Measurements from ENCODE around the gene RSPH1.
A peak's percentile ranks its signal among the peaks of the same experiment; 100 is the strongest.

RSPH1 gene

DNA sequence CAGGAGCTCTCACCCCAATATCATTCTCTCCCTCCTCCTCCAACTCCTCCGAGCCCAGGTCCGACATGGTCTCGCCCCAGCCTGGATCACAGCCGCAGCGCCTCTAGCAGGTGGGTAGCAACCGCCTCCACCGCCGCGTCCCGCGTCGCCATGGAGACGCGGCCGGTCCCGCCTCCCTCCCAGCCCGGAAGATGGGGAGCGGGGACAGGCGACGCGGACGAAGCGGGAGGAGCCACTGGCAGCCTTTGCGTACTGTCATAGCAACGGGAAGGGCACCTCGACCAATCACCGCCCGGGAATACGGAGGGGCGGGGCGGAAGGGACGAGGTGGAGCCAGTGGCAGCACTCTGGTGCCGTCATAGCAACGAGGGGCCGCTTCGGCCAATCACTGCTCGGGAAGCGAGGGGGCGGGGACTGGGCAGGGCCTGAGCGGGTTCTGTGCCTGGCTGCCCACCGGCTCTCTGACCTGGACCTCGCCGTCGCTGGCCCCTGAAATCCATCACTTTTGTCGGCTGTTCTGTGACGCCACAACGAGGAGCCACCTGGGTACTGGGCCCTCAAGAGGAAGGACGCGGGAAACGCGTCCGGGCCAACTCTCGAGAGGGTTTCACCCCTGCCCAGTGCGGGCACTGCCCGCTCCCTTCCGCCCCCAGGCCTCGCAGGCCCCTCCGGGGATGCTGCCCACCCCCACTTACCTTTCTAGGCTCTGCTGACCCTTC lies at the start of gene RSPH1:
Gene RSPH1, minus strand, starts transcription at position 105 of the 719 bp plus-strand sequence. Its CDS starts 38 bp downstream, at position 67.
- DNase-seq = peak; percentile 95 to 98 (median 96)

DNA sequence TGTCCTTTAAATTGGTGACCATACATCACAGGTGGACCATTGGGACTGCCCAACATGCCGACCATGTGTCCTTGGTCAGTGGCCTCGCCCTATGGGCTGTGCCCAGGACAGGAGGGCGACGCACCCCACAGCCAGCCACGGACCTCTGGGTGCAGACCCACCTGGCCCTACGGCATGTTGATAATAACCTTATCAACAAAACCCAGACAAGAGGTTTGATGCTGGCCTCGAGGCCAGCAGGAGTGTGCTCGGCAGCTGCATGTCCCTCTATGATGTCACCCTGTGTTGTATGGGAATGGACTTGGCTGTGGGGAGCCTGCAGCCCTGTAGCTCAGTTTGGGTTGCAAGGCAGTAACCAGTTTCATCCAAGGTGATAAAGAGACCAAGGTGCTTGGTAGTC lies 49.7 kb upstream of the RSPH1 start:
- DNase-seq = no peak

DNA sequence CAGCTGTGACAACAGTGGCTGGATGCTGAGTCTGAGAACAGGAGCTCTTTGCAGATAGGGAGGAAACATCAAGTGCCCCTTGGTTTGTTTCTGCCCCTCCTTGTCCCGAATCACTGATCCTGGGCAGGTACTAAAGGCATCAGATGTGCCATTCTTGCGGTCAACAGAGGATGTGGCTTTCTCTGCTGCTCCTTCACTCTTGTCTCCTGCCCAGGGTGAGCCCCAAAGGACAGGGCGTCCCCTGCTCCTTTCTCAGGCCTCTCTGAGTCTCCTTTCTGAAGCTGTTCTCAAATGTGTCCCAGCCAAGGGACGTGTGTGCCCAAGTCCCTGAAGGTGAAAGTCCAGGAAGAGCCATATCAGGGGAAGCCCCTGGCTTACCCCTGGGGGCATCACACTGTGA lies 49.3 kb upstream of the RSPH1 start:
- DNase-seq = no peak

DNA sequence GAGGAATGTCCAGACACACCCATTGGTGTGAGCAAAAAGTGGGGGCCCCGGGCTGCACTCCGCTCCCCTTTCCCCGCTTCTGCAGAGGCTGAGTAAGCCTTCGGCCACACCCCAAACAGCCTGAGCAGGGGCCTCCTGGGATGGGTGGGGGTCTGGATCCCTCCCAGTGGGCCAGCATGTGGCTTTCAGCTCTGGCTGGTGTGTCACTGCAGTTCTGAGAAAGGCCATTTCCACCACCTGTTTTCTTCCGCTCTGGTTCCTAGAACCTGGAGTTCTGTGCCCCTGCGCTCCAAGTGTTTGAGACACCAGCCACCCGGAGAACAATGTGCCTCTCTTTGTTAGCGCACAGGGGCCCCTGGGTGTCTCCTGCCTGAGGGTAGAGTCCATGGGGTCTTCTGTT lies 48.5 kb upstream of the RSPH1 start:
- DNase-seq = no peak

DNA sequence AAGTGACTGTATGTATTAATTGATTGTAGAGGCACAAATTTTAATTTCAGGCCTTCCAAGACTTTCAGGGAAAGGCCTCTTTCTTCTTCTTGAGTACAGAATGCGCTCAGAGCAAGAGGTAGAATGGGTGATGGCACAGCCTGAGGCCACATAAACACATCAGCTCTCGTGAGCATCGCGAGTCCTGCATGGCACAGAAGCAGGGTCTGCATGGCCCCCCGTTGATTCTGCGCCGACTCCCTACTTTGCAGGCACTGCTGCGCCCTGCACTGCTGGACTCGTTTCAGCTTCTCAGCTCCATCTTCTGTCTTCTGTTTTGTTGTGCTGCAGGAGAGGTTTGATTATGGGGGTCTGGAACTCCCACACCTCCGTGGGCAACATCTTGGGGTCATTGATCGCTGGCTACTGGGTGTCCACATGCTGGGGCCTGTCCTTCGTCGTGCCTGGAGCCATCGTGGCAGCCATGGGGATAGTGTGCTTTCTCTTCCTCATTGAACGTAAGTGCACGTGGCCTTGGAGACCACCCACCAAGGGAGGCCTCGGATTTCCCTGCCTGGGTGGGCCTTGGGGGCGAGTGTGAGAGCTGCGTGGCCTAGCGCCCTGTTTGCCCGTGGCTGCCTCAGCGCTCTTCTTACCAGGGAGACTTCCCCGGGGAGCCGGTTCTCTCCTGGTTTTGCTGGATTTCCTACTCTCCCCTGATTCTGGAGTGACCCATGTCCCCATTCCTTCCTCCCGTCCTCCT lies 47.3 kb upstream of the RSPH1 start:
- no peak for DNase-seq

DNA sequence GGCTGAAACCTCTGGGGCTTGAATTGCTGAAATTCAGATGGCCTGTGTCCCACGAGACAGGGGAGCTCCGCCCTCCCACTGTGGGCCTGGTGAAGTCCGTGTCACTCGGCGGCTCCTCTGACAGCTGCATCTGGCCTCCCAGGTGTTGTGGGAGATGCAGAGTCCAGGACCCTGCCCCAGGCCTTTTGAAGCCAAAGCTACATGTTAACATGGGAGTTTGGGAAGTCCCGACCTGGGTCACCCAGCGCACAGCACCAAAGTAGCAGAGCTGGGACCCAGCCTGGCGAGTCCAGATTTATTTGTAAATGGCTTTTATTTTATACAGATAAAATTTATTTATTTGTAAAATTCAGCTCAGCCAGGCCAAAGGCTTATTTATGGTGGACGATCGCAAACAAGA lies 46.6 kb upstream of the RSPH1 start:
- DNase-seq = no peak

DNA sequence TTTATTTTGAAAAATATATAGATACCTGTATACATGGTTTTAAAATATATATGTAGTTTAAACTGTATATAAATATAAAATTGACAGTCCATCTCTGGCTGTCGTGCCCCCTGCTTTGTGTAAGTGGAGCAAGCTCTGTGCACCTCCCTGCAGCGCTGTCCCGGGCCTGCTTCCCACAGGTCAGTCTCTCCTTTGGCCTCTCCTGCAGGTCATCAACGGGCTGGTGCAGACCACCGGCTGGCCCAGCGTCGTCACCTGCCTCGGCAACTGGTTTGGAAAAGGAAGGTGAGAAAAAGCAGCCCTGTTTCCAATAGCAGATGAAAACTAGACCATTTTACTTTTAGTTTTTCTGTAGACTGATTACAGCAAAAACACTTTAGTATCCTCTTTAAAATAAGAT lies 46.2 kb upstream of the RSPH1 start:
- no peak for DNase-seq

DNA sequence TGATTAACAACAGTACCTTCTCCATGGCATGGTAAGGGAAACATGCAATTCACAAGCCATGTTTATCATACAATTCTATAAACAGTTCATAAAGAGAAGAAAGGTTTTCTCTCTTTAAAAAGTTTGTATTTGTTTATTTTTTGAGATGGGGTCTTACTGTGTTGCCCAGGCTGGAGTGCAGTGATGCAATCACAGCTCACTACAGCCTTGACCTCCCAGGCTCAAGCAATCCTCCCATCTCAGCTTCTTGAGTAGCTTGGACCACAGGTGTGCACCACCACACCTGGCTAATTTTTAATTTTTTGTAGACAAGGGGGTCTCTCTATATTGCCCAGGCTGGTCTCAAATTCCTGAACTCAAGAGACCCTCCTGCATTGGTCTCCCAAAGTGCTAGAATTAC lies 45.6 kb upstream of the RSPH1 start:
- DNase-seq = no peak

DNA sequence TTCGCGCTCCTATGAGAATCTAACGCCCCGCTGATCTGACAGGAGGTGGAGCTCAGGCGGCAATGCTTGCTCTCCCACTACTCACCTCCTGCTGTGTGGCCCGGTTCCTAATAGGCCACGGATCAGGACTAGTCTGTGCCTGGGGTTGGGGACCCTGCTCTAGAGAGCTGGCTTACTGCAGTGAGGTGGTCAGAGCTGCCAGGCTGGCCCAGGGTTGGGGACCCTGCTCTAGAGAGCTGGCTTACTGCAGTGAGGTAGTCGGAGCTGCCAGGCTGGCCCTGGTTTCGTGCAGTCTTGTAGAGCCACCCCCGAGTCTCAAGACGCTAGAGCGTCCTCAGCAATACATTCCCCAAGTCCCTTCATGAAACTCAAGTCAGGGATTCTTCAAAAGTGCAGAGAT lies 45.1 kb upstream of the RSPH1 start:
- DNase-seq = no peak

DNA sequence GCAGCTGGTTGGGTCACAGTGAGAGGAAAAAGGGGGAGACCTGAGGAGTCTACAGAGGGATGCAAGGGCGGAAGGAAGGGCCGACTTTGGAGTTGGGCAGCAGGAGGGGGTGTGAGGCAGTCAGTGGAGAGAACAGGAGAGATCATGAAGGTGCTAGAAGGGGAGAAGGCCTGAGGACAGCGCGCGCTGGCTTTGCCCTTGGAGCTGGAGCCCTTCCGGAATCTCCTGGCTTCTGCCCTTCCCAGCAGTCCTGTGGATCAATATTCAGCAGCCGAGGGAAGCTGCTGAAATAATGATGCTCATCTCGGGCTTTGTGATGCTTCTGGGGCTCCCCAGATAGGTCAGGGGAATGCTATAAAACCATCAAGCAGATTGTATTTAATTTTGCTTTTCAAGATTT lies 44.4 kb upstream of the RSPH1 start:
- DNase-seq = no peak

DNA sequence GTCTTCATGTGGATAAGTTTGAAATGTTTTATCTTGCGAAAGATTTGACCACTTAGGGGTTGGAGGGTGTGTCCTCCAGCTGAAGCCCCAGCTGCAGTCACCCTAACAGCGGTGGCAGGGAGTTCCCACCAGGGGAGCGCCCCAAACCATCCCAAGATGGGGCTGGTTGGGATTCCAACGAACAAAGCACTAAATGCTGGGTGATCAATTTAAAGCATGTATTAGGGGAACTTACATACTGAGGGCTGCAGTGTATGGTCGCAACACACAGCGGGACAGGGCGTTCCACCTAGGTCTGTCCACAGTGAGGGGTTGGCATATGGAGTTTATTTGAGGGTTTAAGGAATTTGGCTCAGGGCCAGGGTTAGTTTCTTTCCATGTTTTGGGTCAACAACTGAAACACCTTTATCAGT lies 43.9 kb upstream of the RSPH1 start:
- DNase-seq = no peak

DNA sequence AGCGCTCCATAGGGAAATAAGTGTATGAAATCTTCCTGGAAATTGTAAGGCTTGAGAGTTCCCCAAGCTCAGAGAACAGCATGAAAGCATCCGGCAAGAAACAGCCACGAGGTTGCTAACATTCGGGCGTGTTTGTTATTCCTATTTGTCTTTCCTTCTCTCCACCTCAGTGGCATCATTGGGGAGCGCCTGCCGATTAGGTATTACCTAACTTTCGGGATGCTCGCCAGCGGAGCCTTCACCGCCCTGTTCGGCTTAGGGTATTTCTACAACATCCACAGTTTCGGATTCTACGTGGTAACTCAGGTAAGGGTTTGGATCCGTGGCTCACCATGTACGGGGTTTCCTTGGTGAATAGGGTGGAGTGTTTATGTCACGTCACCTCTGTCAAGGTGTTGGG lies 43.3 kb upstream of the RSPH1 start:
- no peak for DNase-seq

DNA sequence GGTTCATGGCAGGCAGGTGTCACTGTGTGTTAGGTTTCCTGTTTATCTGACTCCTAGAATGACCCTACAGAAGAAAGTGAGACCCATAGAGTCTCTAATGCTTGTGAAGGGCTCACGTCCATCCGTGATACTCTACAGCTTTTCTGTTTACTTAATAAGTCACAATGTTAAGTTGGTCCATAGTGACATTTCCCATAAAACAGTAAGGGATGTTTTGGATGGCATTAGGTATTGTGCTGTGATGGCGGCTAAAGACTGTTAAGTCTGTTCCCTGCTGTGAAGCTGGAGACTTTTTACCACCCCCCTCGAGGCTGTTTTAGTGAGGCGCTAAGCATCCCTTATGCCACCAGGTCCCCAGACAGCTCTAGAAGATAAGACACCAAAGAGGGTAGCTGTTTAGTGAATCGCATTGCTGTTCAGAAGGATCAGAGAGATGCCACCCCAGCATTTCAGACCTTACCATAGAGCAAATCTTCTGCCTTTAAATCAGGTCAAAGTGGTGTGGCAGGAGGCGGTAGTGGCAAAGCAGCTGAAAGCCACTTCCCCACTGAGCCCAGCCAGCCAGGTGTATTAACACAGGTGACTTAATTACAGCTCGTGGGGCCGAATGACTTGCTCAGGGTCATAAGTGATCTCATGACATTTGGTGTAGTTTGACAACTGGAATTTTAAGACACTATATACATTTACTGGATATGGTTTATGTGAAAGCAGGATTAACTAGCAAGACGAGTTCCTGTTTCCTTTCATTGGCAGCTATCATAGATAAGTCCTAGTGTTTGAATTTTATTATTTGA lies 42.7 kb upstream of the RSPH1 start:
- DNase-seq = no peak

DNA sequence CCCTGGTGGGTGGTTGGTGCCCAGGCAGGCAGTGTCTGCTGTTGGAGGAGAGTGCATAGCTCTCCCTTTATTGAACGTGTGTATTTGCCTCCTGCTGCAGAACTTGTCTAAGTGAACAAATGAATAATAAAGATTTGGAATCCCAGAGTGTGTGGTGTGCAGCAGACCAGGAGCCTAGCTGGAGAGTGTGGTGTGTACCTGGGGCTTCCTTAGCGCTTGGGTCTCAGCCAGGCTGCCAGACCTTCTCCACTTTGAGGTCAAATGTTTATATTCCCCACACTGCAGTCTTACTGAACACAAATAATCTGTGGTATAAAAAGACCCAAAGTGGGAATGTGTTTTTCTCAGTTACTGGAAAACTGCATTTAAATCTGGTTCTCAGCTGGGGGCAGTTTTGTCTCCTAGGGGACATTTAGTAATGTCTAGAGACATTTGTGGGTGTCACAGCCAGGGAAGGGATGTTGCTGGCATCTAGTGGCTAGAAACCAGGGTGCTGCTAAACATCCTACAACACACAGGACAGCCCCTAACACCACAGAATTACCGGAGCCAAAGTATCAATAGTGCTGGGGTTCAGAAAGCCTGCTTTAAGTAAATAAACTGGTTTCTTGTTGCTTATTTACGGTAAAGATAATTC lies 41.2 kb upstream of the RSPH1 start:
- no peak for DNase-seq

DNA sequence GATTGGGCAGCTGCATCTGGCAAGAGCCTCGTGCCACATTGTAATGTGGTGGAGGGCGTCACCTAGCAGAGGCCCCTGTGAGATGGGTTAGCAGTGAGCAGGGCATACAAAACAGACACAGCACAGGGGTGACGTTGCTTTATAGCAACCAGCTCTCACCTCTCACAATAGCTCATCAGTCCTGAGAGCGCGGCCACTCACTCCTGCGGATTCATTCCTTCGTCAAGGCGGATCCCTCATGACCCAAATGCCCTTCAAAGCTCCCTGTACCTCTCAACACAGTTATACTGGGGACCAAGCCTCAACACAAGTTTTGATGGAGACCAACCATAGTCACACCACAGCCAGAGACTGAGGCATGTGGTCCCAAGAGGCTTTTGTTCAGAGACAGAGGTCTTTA lies 40.6 kb upstream of the RSPH1 start:
- DNase-seq = no peak

DNA sequence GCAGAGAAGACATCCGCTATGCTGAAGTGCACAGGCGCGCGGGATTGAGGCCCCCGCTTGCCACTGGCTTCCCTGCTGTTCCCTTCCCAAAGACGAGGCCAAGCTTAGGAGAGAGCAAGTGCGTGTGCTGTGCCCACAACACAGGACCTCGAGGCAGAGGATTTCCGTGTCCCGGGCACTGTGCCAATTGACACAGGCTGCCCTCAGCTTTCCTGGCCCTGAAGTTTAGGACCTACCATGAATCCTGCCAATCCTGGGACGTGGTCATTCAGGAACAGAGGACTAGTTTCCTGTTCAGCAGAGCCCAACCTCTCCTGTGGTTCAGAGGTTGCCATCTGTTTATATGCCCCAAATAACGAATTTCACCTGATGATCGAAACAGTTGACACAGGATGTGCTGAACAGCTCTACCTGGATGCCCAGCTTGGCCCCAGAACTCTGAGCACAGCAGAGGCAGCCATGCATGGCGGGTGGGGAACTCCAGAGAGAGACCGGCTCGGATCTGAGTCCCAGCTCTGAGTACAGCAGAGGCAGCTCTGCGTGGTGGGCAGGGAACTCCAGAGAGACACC lies 39.7 kb upstream of the RSPH1 start:
- DNase-seq = no peak

DNA sequence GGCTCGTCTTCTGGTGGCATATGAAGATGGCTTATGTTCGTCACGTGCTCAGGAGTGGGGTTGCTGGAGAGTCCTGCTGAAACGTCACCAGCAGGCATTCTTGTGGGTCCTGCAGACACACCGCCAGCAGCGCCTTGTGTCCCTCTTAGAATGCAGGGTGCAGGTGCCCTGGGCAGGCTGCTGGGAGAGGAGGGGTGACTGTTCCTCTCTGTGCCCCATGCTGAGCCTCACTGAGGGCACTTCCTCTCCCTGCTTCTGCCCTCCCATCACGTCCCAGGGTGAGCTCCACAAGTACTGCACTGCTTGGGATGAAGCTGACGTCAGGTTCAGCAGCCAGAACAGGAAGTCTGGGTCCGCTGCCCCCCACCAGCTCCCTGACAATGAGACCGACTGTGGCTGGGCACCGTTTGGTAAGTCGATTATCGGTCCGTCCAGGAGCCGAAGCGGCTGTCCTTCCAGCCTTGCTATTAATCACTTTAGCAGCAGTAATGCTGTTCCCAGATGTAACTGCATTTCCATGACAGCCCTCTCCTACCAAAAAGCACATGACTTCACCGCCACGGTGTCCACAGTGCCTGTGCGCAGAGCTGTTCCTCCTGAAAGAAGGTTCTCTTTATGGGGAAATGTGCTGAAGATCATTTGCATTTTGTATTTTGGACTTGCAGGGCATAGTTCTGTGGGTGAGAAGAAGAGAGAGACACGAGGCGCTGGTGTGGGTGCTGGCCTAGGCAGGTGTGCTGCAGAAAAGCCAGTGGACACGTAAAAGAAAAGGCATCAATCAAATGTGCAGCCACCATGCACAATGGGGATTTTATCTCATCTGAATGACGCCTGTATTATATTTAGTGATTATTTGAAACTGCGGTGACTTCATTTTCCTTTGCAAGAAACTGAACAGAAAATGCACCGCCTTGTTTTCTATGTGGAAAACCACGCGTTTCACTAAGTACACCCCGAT lies 38.7 kb upstream of the RSPH1 start:
- no peak for DNase-seq

DNA sequence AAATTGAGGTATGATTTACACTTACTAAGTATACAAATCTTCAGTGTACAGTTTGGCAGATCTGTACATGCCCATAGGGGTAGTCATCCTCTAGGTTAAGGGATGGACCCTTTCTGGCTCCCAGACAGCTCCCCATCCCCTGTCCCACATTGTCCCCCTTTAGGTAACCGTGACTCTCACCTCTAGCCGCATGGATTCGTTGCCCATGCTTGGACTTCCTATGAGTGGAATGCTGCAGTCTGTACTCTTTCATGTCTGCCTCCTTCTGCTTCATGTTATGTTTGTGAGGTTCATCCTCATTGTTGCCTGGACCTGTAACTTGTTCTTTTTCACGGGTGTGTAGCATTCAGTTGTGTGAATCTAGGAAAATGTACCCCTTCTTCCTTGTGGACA lies 37.9 kb upstream of the RSPH1 start:
- no peak for DNase-seq

DNA sequence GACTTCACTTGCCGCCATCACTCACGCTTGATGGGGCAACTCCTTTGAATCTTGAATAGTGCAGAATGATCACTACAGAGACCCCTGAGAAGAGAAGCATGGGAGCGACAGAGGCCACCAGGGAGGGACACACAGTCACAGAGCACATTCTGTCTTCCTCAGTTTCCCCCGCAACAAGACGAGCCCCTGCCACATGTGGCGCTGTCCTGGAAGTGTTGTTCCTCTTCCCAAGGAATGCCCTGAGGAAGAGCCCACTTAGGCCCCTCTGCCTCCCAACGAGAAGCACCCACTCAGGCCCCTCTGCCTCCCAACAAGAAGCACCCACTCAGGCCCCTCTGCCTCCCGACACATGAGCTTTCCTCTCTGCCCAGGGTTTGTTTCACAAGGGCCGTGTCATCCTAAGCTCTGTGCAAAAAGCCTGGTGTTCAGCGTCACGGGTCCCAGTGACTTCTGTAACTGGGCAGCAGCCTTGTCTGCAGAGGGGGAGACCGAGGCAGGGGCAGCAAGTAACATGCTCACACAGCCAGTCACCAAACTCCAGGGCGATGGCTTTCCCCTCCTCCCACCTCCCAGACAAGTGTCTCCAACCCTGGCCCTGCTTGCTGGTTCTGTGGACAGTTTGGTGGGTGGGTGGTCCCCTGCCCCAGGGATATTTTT lies 37.4 kb upstream of the RSPH1 start:
- DNase-seq = no peak

DNA sequence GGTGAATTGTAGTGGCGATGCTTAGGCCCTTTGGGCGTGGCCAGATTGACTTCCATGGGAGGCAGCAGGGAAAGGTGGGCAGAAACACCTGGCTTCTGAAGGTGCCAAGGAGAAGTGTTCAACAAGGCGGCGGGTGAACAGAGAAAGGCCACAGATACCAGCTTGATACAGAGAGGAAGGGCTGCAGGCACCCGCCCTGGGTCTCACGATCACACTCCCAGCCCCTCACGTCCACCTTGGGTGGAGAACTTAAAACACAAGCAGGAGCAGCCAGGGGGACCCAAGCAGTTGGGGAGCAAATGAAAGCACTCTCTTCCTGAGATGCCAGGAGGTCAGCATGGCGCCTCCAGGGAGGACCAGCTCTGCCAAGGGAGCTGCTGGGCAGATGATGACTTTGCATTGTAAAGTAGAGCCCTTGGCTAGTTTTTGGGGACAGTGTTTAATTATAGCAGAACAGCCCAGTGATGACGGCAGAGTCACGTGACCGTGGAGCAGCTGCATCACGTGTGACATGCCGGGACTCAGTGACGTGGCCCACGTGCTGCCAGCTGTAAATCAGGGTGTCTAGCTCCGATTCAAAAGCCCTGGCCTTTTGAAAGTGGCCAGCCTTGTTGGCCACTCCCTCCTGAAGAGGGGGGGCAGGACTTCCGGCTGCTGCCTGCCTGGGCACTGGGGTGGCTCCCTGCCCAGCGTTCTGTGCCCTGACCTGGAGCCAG lies 36.6 kb upstream of the RSPH1 start:
- DNase-seq = no peak

DNA sequence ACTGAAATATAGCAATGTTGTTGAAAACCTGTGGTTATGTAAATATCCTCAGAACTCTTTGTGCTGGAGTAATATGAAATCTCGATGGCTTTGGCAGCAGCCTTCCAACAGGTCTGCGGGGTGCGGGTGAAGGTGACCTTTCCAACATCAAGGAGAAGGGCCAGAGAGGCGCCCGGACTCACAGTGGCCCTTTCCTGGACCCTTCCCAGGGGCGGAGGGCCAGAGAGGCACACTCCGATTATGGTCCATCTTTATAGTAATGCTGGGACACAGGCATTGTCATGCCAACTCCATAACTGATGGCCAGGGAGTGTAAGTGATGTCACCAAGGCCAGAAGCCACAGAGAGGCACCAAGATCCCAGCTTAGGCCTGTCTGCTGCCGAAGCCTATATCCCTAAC lies 35.7 kb upstream of the RSPH1 start:
- no peak for DNase-seq

All from activated naive CD4-positive, alpha-beta T cell (primary cell).